ENCODE measurements around the gene FBL. TPM values are rescaled to one million over a fixed set of nuclear protein-coding genes. Genes with fewer than 3 reads are reported as not detected.
"Not testable (repeated sequence)": the region's sequence is repeated elsewhere in the genome, so short reads cannot be mapped to it uniquely, and the experiment has no call there.

Gene FBL
- total RNA-seq, 4 donors from 2014 or later = 40.4 to 79.4 (median 67.0) TPM

GRCh38 chr19:39878398-39878797 lies 32.2 kb upstream of the FBL start:
- TF ChIP-seq CTCF (IDR thresholded peaks at IDR 0.05 in 4 of 5, conservative IDR thresholded peaks at IDR 0.05 in 1 of 5) (no peak), POLR2A (IDR thresholded peaks at IDR 0.05) (no peak)
- intact Hi-C loops (cut with DNase I; ENCODE audit: low total_unique reads) = no loop called here

DNA sequence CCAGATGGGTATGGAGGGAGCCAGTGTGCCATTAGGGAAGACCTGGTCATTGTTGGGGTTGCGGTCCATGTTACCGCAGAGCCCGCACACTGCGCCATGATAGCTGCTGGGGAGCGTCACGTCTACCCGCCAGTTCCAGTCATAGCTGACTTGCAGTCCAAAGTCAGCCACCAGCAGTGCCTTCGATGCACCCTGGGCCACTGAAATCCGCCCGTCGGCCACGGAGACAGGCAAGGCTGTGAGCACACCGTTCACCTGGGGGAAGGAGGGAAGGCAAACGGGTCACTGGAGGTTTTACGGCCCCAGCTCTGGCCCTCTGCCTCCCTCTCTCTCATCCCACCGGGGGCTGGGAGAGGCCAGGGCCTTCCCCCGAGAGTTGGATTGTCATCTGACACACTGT lies 31.8 kb upstream of the FBL start:
- H3K36me3 ChIP-seq; DNase-seq; H3K9me3 ChIP-seq; H3K4me1 ChIP-seq; in situ Hi-C loops (cut with MboI; ENCODE audit: low sequenced_read_pairs in 4 of 4); H3K27ac ChIP-seq; ATAC-seq; H3K4me3 ChIP-seq; intact Hi-C loops (cut with DNase I; ENCODE audit: low total_unique reads); H3K27me3 ChIP-seq: not testable (repeated sequence)

More at GRCh38 chr19:39878398-39878797, 32.2 kb upstream of the FBL start:
- H3K27me3 ChIP-seq = peaks cover 0 to 6% (median 0%) of the 10 kb centered on the region in 3 donors
- H3K27ac ChIP-seq = no peak overlapping the region
- ATAC-seq = no peak
- no peaks in the 10 kb centered on the region for H3K36me3 ChIP-seq
- DNase-seq = no peak
- no peaks in the 10 kb centered on the region for H3K4me1 ChIP-seq
- H3K4me3 ChIP-seq = no peak overlapping the region
- in situ Hi-C loops (cut with MboI; ENCODE audit: low sequenced_read_pairs in 4 of 4) = no loop called here
- H3K9me3 ChIP-seq = no peaks in the 10 kb centered on the region

GRCh38 chr19:39877488-39877887 lies 31.3 kb upstream of the FBL start:
- H3K27ac ChIP-seq; H3K4me3 ChIP-seq; intact Hi-C loops (cut with DNase I; ENCODE audit: low total_unique reads); H3K36me3 ChIP-seq; H3K4me1 ChIP-seq; DNase-seq; in situ Hi-C loops (cut with MboI; ENCODE audit: low sequenced_read_pairs in 4 of 4); H3K27me3 ChIP-seq; H3K9me3 ChIP-seq; ATAC-seq: not testable (repeated sequence)

GRCh38 chr19:39876486-39876885 lies 30.3 kb upstream of the FBL start:
- H3K27ac ChIP-seq; H3K9me3 ChIP-seq; DNase-seq; intact Hi-C loops (cut with DNase I; ENCODE audit: low total_unique reads); ATAC-seq; H3K4me1 ChIP-seq; H3K36me3 ChIP-seq; H3K27me3 ChIP-seq; H3K4me3 ChIP-seq; in situ Hi-C loops (cut with MboI; ENCODE audit: low sequenced_read_pairs in 4 of 4): not testable (repeated sequence)

DNA sequence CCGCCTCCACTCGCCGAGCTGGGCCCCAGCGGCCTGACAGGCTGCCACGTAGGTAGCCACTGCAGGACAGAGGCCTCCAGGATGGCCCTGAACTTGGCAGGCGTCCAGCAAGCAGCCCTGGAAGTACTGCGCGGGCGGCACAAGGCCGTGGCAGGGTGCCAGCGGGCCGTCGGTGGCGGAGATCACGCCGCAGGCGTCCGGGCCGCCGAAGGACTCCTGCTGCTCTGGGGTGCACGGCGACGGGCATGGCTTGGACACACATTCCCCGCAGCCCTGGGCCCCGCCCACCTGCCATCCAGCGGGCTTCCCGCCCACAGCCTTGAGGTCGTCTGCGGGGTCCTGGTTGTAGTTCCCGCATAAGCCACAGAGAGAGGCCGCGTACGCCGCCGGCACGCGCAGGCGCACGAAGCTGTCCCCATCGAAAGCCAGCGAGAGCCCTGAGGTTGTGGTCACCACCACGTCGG lies 29.3 kb upstream of the FBL start:
- in situ Hi-C loops (cut with MboI; ENCODE audit: low sequenced_read_pairs in 4 of 4); H3K27me3 ChIP-seq; H3K9me3 ChIP-seq; ATAC-seq; H3K4me3 ChIP-seq; intact Hi-C loops (cut with DNase I; ENCODE audit: low total_unique reads); H3K36me3 ChIP-seq; DNase-seq; H3K4me1 ChIP-seq; H3K27ac ChIP-seq: not testable (repeated sequence)

- intact Hi-C loops (cut with DNase I; ENCODE audit: low total_unique reads) = no loop called here
- TF ChIP-seq POLR2A (IDR thresholded peaks at IDR 0.05) (no peak), CTCF (IDR thresholded peaks at IDR 0.05 in 4 of 5, conservative IDR thresholded peaks at IDR 0.05 in 1 of 5) (no peak)
- no peak for ATAC-seq
- Histone ChIP-seq H3K4me1 (no peaks in the 10 kb centered on the region), H3K36me3 (no peaks in the 10 kb centered on the region), H3K27ac (no peak overlapping the region), H3K9me3 (no peaks in the 10 kb centered on the region), H3K4me3 (no peak overlapping the region), H3K27me3 (peaks cover 0 to 6% (median 0%) of the 10 kb centered on the region in 3 donors)
- in situ Hi-C loops (cut with MboI; ENCODE audit: low sequenced_read_pairs in 4 of 4) = no loop called here
- DNase-seq = no peak
These were observed 28.2 kb upstream of the FBL start for GRCh38 chr19:39874404-39874803.

GRCh38 chr19:39873385-39873784 lies 27.2 kb upstream of the FBL start:
- Histone ChIP-seq H3K36me3 (no peaks in the 10 kb centered on the region), H3K4me3 (no peak overlapping the region), H3K27me3 (peaks cover 0 to 1% (median 0%) of the 10 kb centered on the region in 3 donors), H3K9me3 (no peaks in the 10 kb centered on the region), H3K4me1 (no peaks in the 10 kb centered on the region), H3K27ac (no peak overlapping the region)
- intact Hi-C loops (cut with DNase I; ENCODE audit: low total_unique reads) = no loop called here
- no peak for ATAC-seq
- no peak for DNase-seq
- no peak for TF ChIP-seq CTCF (IDR thresholded peaks at IDR 0.05 in 4 of 5, conservative IDR thresholded peaks at IDR 0.05 in 1 of 5)
- TF ChIP-seq POLR2A (IDR thresholded peaks at IDR 0.05) = no peak
- in situ Hi-C loops (cut with MboI; ENCODE audit: low sequenced_read_pairs in 4 of 4) = no loop called here
